ACHN (cell line): ENCODE measurements around the gene CDC16.

Source experiments
- DNase-seq: peaks from one replicate; pipeline ENCODE4 v3.0.0-alpha.2; 2015
- in situ Hi-C: cut with HindIII; loops from 2 replicates; pipeline ENCODE4 v1.10.0; 2017; ENCODE audit warnings: low sequenced_read_pairs, low pct_ligation_motif_present, low pct_unique_long_range_greater_than_20kb

The CDC16 gene

DNA sequence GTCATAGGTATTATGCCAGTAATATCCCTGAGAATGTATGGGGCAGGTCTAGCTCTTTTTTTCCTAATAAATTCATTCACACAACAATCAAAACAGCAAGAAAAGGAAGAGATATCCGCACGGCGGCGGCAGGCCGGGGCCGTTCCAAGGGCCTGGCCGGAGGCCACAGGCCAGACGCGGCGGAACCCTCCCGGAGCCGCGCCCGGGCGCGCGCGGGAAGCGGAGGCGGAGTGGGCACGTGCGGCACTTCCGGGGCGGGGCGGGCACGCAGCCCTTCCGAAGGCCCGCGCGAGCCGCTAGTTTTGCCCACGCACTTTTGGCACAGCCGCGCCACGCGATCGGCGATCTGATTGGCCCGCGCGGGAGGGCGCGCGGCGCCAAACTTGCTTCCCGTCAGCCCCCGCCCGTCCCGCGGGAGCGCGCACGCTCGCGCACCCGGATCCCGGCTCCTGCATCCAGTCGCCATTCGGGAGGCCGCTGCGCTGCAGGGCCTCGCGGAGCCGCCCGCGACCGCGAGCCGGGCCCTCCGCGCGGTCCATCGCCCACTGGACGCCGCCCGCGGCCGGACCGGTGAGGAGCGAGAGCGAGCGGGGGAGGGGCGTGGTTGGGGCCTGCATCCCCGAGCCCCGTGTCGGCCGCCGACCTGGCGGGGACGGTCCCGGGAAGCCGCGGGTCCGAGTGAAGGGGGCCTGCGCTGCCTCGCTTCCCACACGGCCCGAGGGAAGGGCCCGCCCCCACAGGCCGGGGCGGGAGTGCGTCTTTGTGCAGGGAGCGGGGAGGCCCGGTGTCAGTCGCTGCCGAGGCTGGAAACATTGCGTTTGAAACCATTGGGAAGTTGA lies 79.6 kb downstream of the CDC16 start, which contains the start of gene CHAMP1:
TSS of gene CHAMP1 (plus strand) at position 430 of the 839 bp plus-strand sequence. CDS start 9,340 bp downstream, outside the sequence.
- in situ Hi-C loops = no loop called here
- DNase-seq = peak; percentile 94

DNA sequence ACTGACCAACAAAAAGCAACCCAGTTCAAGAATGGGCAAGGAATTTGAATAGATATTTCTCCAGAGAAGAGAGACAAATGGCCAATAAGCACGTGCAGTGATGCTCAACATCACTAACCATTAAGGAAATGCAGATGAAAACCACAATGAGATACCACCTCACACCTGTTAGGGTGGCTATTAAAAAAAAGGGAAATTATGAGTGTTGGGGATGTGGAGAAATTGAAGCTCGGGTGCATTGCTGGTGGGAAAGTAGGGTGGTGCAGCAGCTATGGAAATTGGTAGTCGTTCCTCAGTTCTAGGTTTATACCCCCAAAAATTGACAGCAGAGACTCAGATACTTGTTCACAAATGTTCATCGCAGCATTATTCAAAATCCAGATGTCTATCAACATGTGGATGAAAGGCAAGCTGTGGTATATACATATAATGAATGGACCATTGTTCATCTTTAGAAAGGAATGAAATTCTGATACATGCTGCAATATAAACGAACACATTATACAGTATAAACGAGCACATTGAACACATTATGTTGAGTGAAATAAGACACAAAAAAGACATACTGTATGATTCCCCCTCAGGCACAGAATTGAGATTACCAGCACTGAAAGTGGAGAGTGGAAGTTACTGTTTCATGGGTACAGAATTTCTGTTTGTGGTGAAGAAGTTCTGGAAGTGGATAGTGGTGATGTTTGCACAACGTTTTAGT lies 80.5 kb downstream of the CDC16 start:
- no peak for DNase-seq
- in situ Hi-C loops = no loop called here

DNA sequence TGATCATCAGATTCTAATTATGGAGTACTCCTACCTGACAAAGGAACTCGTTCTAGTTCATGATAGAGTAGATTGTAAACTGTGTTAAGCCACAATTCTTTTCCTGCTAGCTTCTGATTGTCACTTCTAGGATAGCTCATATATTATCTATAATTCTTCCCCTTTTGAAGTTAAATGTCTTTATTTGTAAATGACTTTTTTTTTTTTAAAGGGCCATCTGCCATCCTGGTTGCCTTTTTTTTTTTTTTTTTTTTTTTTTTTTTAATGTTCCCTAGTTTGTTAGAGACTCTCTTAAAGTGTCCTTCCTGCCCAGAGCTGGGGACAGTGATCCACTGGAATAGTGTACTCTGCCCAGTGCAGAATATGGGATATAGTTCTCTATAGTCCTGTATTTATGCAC lies 83.9 kb downstream of the CDC16 start:
- DNase-seq = no peak
- in situ Hi-C loops = no loop called here

DNA sequence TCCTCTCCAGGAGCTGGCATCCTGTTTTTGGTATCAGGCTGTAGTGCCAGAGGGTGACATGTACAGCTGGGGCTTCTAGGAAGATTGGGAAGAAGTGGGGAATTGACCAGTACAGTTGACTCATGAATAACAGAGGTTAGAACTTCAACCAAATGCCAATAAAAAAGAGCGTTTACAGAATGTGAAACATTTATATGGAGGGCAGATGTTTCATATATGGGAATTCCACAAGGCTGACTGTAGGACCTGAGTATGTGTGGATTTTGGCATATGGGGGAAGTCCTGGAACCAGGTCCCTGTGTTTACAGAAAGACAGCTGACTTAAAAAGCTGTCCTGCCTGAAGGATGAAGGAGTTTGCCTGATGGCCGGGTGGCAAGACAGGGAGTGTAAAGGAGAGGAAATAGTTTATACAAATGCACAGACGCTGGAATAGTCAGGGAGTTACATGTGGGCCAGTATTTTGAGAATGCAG lies 84.8 kb downstream of the CDC16 start:
- in situ Hi-C loops = no loop called here
- DNase-seq = no peak

DNA sequence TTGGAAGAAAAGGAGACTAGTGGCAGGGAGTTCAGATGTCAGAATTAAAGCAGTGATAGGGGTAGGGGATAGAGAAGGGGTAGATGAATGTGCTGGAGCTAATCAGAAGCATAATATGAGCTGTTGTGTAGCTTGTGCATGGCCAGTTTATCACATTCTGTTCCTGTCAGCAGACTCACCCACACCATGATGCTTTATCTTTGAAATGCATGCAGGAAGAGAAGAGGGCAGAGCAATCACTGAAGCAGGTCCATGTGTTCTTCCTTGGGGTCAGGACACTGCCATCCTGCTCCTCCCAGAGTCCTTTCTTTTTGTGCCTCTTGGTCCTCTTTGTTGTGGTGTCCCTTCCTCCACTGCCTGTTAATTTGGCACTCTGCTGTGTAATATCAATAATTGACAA lies 85.4 kb downstream of the CDC16 start:
- in situ Hi-C loops = no loop called here
- no peak for DNase-seq

DNA sequence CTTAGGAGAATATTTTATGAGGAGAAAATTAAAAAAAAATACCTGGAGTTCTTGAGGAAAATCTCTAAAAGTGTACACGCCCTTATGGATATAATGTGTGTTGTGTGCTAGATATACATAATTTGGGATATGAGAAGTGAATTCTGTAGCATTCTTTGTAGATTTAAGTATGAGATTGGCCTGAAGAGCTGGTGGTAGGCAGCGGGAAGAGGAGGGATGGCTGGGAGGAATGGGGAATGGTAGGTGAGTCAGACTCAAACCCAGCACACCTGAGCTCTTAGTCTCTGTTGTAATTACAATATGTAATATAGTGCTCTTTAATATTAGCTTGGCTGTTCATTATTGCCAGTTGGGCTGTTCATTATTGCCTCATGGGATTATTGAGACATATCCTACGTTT lies 86.6 kb downstream of the CDC16 start:
- in situ Hi-C loops = no loop called here
- DNase-seq = no peak
